IPS-NIHi7 (cell line): ENCODE data around the gene AFAP1L1.
"Not testable (repeated sequence)": the region's sequence is repeated elsewhere in the genome, so short reads cannot be mapped to it uniquely, and the experiment has no call there.

Experiments
- DNase-seq: peaks from one replicate; pipeline ENCODE4 v3.0.0; 2012; ENCODE audit warnings: mixed read lengths; ENCODE audit errors: extremely low spot score

AFAP1L1 gene

DNA sequence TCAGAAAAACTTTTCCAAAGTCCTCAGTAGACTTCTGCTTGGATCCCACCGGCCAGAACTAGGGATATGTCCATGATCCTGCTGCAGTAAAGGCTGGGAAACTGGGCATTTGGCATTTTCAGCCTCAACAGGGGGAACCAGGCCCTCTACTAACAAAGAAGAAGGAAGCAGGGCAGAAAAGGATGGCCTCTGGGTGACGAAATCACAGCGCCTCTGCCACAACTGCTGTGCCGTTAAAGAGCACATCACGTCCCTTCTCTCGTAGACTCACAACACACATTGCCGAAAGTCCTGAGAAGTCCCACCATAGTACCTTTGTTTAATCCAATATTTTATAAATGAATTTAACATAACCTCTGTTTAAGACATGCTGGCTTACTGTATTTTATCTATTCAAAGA lies 10.4 kb upstream of the AFAP1L1 start:
- no peak for DNase-seq

DNA sequence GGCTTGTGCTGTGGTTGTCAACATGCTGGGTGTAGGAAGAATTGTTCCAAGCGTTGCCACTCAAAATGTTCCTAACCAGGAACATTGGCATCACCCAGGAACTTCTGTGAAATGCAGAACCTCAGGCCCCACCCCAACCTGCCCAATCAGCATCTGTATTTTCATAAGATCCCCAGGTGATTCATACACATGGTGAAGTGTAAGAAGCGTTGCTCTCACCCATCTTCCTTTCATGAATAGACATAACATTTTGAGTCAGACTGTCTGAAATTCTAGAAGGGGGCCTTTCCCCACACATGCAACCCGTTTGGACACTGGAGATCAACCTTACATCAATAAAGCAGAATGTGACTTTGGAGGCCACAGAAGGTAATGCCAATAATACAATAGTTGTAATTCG lies 9.3 kb upstream of the AFAP1L1 start:
- no peak for DNase-seq

DNA sequence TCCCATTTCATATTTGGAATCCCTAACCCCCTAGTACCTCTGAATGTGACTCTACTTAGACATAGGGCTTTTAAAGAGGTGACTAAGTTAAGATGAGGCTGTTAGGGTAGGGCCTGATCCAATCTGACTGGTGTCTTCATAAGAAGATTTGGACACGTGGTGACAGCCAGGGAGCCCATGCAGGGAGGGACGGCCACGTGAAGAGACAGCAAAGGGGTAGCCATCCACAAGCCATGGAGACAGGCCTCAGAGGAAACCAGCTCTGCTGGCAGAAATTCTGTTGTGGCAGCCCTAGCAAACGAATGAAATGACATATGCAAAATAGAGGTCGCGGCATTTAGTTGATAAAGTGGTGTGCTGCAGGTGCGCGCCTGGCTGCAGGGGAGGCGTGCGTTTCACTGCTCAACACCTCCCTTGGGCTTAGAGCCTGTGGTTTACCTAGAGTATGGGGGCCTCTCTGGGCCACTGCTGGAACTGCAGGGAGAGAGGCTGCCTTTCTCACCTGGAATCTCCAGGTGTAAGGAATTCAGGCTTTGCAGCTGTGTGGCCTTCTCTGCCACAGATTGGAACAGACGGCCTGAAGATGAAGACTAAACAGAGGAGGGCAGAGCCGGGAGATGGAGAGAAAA lies 7.1 kb upstream of the AFAP1L1 start:
- DNase-seq = peak; percentile 86

DNA sequence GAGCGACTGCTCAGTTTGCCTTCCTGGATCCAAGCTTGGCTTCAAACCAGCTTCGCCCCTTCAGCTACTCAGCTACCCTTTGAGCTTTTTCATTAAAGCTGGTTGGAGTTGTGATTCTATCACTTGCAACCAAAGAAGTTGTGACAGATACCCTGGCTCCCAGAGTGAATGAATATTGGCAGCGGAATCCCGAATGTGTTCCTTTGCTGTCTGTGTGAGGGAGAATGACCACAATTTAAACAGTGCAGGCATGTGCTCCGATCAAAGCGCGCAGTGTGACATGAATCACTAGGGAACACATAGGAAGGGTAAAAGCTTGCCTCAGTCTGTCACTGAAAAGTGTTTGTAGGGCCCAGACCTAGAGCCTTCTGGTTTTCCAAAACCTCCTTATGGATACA lies 6.6 kb upstream of the AFAP1L1 start:
- DNase-seq = no peak

DNA sequence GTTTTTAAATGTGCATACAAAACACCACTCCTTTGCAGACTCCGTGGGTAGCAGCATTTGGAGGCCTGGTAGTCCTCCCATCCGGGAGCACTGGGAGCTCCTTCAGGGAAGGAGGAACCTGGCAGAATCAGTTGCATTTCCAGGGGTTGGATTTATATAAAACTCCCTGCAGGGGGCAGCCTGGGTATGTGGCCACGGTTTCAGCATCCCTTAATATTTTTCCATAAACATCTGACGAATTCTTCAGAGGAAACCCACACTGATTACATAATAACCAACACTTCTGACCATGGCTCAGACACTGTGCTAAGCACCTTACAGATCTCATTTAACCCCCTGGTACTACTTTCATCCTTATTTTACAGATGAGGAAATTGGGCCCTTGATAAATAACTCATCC lies 6.1 kb upstream of the AFAP1L1 start:
- DNase-seq = no peak

DNA sequence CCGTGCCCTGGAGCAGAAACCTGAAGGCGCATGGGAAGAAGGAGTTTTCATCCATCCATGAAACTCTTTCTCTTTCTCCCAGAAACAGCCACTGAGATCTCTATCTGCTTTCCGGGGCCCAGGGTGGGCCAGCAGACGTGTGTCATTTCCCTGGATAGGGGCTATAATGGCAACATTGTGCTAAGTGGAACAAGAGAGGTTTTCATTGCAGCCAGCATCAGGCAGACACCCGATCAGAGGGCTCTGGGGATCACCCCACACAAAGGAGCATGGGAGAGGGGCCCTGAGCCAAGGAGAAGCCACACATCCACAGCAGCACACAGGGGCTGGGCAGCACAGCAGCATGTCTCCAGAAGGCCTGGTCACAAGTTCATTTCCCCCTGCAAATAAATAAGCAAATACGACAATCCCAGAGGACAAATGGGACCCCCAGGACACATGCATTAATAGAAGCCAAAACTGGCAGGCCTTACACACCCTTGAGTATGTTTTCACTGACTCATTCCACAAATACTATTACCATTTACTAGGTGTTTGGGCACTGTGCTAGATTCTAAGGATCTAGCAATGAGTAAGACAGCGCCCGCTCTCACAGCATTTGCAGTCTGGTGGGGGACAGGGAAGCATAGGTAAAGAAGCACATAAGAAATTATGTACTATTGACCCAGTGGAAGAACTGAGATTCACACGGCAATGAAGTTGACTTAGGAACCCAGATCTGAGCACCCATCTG lies 4.3 kb upstream of the AFAP1L1 start:
- DNase-seq = no peak

DNA sequence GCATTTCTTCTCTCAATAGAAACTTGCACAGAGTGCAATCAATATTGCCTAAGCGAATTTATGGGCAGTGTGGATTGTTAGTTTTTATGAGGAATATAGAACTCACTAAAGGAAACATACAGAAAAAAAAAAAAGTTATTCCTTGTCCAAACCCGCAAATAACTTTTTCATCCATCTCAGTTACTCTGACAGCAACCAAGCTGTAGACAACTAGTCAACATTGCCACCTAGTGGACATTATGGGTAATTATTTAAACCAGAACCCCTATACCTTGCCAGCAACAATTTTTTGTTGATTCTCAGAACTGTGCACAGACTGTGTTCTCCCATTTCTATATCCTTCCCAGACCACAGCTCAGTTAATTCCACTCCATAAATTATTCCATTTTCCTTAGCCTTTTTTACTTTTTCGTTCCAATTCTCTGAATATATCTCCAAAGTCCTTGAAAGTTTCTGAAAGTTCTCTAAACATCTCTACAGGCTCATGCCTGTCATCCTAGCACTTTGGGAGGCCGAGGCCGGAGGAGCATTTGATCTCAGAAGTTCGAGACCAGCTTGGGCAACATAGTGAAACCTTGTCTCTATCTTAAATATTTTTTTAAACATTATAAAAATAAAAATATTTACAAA lies 2.6 kb upstream of the AFAP1L1 start:
- peak; percentile 68 for DNase-seq

DNA sequence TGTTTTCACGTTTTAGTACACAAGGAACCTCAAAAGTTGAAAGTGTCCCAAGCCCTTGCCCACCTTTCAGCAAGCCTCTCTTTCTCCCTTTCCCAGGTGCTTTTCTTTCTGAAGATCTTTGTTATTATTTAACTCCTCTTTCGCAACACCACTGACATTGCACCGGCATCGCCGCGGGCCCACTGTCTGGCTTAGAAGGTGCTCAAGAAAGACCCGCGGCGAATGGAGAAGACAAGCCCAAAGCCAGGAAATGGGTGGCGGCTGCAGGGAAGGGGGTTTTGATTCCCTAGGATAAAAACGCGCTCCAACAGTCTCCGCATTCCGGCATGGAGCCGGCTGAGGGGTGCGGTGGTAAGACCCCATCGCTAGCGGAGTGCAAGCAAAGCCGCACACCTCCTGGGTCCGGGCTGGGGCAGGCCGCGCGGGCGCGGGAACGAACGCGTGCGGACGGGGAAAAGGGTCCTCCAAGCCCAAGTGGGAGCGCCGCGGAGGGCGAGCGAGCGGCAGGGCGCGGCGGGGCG lies 404 bp upstream of the AFAP1L1 start:
- DNase-seq = no peak

DNA sequence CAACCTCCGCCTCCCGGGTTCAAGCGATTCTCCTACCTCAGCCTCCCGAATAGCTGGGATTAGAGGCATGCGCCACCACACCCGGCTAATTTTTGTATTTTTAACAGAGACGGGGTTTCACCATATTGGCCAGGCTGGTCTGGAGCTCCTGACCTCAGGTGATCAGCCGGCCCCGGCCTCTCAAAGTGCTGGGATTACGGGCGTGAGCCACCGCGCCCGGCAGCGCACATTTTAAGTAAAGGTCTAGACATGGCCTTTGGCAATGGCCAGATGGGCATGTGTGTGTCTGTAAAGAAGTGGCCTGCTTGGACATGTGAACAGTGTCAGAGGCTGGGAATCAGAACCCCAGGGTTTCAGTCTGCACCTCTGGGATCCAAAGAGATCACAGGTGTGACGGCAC lies 1.1 kb downstream of the AFAP1L1 start:
- not testable (repeated sequence) for DNase-seq

DNA sequence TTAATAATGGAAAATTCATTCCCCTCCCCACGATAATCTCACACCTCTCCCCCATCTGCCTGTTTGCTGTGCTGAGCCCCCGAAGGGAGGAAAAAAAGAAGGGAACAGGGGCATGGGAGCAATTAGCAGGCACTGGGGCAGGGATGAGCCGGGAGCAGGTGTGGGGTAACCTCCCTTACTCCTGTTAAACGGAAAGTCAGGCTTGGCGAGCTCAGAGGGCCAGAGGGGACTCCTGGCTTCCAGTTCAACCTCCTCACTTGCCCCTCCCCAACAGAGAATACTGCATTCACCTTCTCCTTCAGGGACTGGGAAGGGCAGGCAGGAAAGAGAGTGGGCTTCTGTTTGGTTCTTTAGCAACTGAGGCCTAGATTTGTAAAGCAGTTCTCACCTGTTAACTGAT lies 1.6 kb downstream of the AFAP1L1 start:
- DNase-seq = no peak

DNA sequence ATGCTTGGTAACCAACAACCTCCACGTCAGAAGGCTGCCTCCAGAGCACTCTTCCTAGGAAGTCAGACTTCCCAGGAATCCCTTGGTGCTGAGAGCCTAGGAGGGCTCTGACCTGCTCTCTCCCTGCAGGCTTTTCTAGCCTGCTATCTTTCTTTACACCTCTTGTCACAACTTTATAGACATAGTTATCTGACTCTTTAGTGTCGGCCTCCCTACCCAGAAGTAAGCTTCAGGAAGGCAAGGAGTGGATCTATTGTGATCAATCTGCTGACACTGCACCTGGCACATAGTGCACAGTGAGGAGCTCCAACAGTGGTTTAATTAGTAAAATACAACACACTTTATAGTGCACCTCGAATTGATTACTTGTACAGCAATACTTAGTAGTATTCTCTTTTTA lies 2.3 kb downstream of the AFAP1L1 start:
- no peak for DNase-seq

DNA sequence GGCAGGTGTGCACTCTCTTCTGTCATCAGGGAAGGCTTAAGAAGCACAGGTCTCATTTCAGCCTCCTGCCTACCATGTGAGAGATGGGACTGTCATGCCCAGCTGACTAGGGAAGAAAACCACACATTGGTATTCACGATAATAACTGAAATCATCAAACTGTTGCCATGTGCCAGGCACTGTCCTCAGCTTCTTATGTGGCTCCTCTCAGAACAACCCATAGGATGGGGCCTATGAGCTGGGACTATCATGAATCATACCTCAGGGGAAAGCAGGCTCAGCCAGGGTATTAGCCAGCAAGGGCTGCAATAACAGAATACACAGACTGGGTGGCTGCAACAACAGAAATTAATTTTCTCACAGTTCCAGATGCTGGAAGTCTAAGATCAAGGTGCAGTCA lies 3.3 kb downstream of the AFAP1L1 start:
- no peak for DNase-seq

DNA sequence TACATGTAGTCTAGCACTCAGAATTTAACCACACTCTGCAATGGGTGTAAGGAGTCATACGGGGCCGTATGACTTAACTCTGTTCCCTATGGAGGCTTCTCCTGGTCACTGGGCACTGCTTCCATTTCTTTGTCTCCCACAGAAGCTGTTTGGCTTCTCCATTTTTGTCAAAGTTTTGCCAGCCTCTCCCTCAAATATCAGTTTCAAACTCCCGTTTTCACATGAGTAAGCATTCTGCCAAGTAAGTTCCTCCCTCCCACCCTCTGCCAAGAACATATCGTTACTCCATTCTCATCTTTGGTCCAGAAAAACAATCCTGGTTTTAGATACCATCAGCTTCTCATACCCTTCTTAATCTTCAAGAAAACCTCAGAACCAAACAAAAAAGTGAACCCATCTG lies 6.1 kb downstream of the AFAP1L1 start:
- no peak for DNase-seq

DNA sequence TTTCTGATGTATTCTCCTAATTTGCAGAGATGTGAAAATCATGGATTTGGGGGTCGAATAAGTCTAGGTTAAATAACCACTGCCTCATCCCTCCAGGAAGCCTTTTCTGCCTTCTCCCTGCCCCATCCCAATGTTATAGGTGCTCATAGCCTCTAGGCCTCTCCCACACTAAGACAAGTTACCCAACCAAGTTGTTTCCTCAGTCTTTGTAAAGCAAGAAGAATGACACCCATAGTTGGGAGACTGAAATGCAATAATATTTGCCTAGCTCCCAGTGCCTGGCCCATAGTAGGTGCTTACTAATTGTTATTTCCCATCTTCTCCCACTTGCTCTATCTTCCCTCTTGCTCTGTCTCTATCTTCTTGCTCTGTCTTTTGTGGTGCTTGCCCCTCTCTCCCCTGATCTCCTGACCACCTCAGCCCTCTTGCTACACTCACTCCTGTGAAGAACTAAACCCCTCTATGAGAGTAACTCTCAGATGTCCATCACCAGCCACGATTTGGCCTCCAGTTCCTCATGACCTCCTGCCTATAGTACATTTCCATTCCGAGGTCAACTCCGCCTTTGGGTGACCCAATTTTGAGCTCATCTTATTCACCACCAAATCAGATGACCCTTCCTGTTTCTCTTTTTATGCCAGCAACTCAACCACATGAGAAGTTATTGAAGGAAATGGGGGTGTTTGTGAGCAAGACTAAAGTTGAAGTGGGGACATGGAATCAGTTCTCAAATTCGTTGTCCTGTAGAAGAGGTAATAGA lies 7.0 kb downstream of the AFAP1L1 start:
- no peak for DNase-seq

DNA sequence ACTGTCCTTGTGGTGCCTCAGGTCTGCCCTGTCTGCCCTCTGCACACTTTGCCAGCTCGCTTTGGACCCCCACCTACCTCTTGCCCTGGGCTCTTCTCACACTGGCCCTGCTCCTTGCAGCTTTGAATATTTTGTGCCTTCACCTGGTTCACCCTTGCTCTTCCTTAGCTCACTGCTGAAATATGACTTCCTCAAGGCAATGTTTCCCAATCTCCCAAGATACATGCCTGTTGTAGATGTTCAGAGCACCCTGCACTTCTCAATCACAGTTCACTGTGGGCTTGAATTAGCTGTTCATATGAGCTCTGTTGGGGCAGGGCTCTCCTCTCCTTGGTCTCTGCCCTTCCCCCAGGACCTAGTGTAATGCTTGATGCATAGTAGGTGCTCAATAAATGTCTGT lies 8.0 kb downstream of the AFAP1L1 start:
- no peak for DNase-seq

DNA sequence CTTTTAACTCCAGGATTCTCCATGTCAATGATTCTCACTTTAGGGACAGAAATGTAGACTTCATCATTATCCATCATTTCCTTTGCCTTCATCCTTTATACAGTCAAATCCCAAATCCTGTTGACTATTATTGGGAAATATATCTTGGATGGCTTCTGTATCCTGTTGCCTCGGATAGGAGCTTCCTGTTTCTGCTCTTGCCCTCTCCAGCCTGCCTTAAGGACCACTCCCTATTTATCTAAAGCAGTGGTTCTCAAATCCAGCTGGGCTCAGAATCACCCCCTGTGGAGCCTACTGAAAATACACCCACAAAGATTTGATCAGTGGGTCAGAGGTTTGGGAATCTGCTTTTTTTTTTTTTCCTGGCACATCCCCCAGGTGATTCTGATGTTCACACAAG lies 8.5 kb downstream of the AFAP1L1 start:
- no peak for DNase-seq

DNA sequence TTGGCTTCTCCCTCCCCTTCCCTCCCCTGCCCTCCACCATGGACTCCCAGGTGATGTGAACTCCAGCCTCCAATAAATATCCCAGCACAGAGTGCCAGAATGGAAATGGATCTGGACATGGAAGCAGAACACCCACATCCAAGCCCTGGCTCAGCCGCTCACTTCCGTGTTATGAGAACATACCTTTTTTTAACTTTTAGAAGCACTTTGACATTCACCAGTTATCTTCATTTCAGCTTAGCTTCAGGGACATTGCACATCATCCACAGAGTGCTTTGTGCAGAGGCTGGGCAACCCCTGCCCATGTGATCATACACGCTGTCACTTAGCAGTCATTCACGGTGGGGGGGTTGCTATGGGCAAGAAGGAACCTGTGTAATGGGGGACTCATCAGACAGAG lies 9.1 kb downstream of the AFAP1L1 start:
- no peak for DNase-seq

DNA sequence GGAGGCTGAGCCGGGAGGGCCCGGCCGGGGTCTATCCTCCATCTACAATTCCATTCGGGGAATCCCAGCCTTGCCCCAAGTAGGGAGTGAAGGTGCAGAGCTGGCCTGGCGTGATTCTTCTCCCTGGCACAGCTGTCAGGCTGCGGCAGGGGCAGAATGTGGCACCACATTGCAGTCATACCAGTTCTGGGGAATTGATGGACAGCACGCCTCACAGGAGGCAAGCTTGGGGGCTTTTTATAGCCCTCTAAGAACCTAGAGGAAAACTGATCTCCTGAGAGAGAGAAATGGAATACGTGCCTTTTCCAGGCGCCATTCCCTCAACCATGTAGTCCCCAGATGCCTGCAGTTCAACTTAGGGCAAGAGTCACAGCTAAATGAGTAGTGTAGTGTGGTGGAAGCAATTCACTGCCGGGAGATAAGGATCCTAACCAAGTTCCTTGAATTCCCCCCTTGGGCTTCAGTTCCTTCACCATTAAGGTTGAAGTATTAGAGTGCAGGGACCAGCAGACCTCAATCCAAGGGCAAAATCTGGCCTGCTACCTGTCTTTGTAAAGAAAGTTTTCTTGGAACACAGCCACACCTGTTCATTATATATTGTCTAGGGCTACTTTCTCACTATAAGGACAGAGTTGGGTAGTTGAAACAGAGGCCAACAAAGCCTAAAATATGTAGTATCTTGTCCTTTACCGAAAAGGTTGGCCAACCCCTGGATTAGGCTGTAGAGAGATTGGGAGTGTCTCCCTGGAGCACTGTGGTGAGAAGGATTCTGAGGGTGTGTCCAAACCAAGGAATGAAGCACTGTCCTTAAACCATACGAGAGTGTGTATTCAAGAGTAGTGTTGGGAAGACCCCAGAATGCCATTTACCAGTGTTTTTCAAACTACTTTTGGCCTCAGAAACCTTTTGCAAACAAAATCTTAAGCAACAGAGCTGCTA lies 10.6 kb downstream of the AFAP1L1 start:
- no peak for DNase-seq

DNA sequence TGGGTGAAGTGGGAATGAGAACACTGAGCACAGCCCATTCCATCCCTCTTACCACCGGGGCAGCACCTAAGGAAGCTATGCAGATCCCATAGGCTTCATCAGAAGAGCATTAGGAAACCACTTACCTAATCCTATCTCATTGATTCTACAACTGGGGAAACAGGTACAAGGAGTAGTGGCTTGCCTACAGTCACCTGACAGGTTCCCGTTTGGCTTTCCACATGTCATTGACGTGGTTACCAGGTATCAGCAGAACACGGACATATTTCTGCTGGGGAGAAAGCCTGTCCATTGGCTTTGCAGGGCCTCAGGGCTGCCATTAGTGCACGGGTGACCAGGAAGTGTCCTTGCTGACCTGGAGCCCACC lies 11.3 kb downstream of the AFAP1L1 start:
- no peak for DNase-seq

DNA sequence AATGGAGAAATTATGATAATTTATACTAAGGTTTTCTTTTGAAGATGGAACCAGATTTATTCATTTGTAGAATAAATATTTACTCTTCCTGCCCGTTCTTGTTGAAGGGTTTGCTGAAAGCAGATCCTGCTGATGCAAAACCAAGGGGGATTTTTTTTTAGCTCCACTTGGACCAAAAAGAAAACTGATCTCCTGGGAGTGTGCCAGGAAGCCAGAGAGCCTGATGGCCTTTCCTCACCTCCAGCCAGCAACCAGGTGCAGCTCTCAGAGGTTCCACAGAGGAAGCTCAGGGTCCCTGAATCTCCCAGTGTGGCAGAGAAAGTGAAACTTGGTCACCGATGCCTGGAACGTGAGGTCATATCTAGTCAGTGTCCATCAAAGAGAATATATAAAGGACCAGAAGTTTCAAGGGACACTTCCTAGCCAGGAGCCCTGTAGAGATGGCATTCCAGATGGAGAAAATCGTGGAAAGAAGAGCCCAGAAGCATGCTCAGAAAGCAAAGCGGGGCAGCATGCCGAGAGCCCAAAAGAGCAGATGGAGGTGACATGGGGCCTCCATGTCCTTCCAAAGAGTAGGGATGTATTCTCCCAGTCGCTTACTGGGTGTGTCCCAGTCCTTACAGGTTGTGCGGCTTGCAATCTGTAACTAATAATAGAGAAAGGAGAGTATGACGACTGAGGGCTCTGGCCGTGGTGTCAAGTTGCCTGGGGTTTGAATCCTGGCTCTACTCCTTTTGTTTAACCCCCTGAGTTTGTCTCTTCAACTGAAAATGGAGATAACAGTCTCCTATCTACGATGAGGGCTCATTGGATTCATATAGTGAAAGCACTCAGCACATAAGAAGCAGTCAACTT lies 12.2 kb downstream of the AFAP1L1 start:
- no peak for DNase-seq
